BLaER1 treated with 17β-estradiol and CSF1 and Interleukin-3, amounts not matched to agents 10 nM and 100 nM (cell line): Measurements from ENCODE around the gene SLC2A10.

Experiments
- H3K27ac ChIP-seq, 11 experiments: shearing (Covaris generic); formaldehyde crosslinking; 2 replicates each; pipeline ENCODE4 v1.8.1; 2022
- H3K27me3 ChIP-seq, 11 experiments: shearing (Covaris generic); formaldehyde crosslinking; 2 replicates each; pipeline ENCODE4 v1.8.1; 2022
- H3K36me3 ChIP-seq, 11 experiments: shearing (Covaris generic); formaldehyde crosslinking; 2 replicates each; pipeline ENCODE4 v1.8.1; 2022
- H3K4me1 ChIP-seq, 10 experiments: shearing (Covaris generic); formaldehyde crosslinking; 2 replicates each; pipeline ENCODE4 v1.8.1; 2022
- H3K4me2 ChIP-seq, 11 experiments: shearing (Covaris generic); formaldehyde crosslinking; 2 replicates each; pipeline ENCODE4 v1.8.1; 2022
- H3K4me3 ChIP-seq, 10 experiments: shearing (Covaris generic); formaldehyde crosslinking; 2 replicates each; pipeline ENCODE4 v1.8.1; 2022
- H3K9ac ChIP-seq, 11 experiments: shearing (Covaris generic); formaldehyde crosslinking; 2 replicates each; pipeline ENCODE4 v1.8.1; 2022
- H3K9me3 ChIP-seq, 11 experiments: shearing (Covaris generic); formaldehyde crosslinking; replicated peaks in 1 of 11; 2 replicates each; pipeline ENCODE4 v1.8.1; 2022
- H4K20me1 ChIP-seq, 11 experiments: shearing (Covaris generic); formaldehyde crosslinking; 2 replicates each; pipeline ENCODE4 v1.8.1; 2022
- Cebpa-rat ChIP-seq, 11 experiments: shearing (Covaris generic); IDR thresholded peaks; 2 replicates each; pipeline ENCODE4 v1.8.1; 2022

Gene SLC2A10

GRCh38 chr20:46688151-46689081 is 21.0 kb upstream of the SLC2A10 start:
- Histone ChIP-seq H3K4me3 (peak overlapping the region; percentile 68 to 95 (median 89)), H4K20me1 (peaks cover 32 to 55% (median 47%) of the 10 kb centered on the region in 11 experiments; a peak in 21 of 22 replicates), H3K4me2 (peak overlapping the region; percentile 82 to 97 (median 92)), H3K9me3 (peaks cover 0 to 11% (median 0%) of the 10 kb centered on the region in 11 experiments; a peak in 4 of 22 replicates), H3K9ac (peak overlapping the region; percentile 91 to 98 (median 97)), H3K36me3 (peaks cover 33 to 42% (median 38%) of the 10 kb centered on the region in 11 experiments), H3K4me1 (peaks cover 33 to 56% (median 45%) of the 10 kb centered on the region in 10 experiments), H3K27ac (peak overlapping the region; percentile 83 to 97 (median 95)), H3K27me3 (no peaks in the 10 kb centered on the region)
- no peak for TF ChIP-seq Cebpa-rat (IDR thresholded peaks at IDR 0.05)

DNA sequence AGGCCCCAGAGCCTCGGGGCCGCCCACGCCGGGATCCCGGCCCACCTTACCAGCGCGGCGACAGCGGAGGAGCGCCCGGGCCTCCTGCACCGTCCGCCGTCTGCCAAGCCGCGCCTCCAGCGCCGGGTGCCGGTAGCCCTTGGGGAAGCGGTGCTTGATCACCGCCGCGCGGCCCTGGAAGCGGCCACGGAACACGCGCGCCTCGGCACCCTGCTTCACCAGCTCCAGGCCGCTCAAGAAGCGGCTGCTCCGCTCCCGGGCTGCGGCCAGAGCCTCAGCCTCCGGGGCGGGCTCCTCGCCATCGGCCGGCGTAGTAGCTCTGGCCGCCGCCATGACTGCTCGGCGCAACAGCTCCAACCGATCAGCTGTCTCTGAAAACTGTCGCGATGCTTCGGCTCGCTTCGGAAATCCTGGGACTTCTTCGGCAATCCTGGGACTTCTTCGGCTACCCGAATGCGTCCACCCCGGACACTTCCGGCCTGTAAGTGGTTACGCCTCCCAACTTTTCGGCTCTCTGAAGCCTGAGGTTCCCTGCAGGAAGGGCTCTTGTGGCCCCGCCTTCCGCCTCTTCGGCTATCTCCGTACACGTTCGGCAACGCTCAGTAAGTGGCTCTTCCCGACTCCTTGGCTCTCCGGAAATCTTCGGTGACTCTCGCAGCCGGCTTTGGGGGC is 20.2 kb upstream of the SLC2A10 start, which contains the start of gene TP53RK:
Gene TP53RK (minus strand): TSS at position 363 of the 672 bp plus-strand sequence. CDS start 30 bp downstream, at position 333.
- Histone ChIP-seq H4K20me1 (peaks cover 24 to 47% (median 39%) of the 10 kb centered on the region in 11 experiments; a peak in 20 of 22 replicates), H3K4me3 (peak within 1 kb of the TSS; percentile 68 to 95 (median 89)), H3K36me3 (peaks cover 27 to 34% (median 31%) of the 10 kb centered on the region in 11 experiments), H3K27ac (peak within 1 kb of the TSS; percentile 83 to 97 (median 95)), H3K4me2 (peak within 1 kb of the TSS; percentile 82 to 97 (median 92)), H3K9me3 (peaks cover 0 to 11% (median 0%) of the 10 kb centered on the region in 11 experiments; a peak in 4 of 22 replicates), H3K27me3 (no peaks in the 10 kb centered on the region), H3K9ac (peak within 1 kb of the TSS; percentile 91 to 98 (median 97)), H3K4me1 (peaks cover 29 to 54% (median 43%) of the 10 kb centered on the region in 10 experiments)
- no peak for TF ChIP-seq Cebpa-rat (IDR thresholded peaks at IDR 0.05)

DNA sequence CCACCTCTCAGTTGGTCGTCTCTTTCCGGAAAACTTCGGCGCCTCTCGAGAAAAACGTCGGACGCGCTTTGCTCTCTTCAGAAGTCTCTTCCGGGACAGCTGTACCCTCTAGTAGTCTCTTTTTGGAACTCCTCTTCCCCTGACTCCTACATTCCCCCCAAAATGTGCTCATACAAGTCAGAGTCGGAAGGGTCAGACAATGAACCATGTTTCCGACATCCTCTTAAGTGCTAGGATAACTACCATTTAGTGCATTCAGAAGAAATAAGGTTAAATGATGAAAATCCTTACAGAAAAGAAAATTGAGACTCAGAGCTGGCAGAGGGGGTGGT is 19.7 kb upstream of the SLC2A10 start:
- Histone ChIP-seq H3K4me3 (peak overlapping the region; percentile 68 to 95 (median 89); a peak in 19 of 20 replicates), H3K4me1 (peaks cover 31 to 52% (median 42%) of the 10 kb centered on the region in 10 experiments), H3K4me2 (peak overlapping the region; percentile 49 to 74 (median 56); a peak in 19 of 22 replicates), H3K27ac (peak overlapping the region; percentile 71 to 97 (median 95); a peak in 21 of 22 replicates), H3K27me3 (no peaks in the 10 kb centered on the region), H3K9ac (peak overlapping the region; percentile 77 to 98 (median 97); a peak in 21 of 22 replicates), H3K9me3 (peaks cover 0 to 11% (median 0%) of the 10 kb centered on the region in 11 experiments; a peak in 4 of 22 replicates), H4K20me1 (peaks cover 19 to 42% (median 34%) of the 10 kb centered on the region in 11 experiments; a peak in 19 of 22 replicates), H3K36me3 (peaks cover 22 to 29% (median 26%) of the 10 kb centered on the region in 11 experiments)
- TF ChIP-seq Cebpa-rat (IDR thresholded peaks at IDR 0.05) = no peak

GRCh38 chr20:46690219-46691106 is 19.0 kb upstream of the SLC2A10 start:
- H4K20me1 ChIP-seq = peaks cover 12 to 34% (median 26%) of the 10 kb centered on the region in 11 experiments; a peak in 18 of 22 replicates
- no peak for TF ChIP-seq Cebpa-rat (IDR thresholded peaks at IDR 0.05)

GRCh38 chr20:46691196-46691595 is 18.3 kb upstream of the SLC2A10 start:
- H3K4me2 ChIP-seq = no peak overlapping the region
- no peak for TF ChIP-seq Cebpa-rat (IDR thresholded peaks at IDR 0.05)
- H3K4me3 ChIP-seq = no peak overlapping the region
- no peaks in the 10 kb centered on the region for H3K27me3 ChIP-seq
- no peak overlapping the region for H3K9ac ChIP-seq
- H3K36me3 ChIP-seq = peaks cover 7 to 14% (median 12%) of the 10 kb centered on the region in 11 experiments; a peak in 21 of 22 replicates
- no peak overlapping the region for H3K27ac ChIP-seq
- peaks cover 7 to 28% (median 20%) of the 10 kb centered on the region in 11 experiments; a peak in 18 of 22 replicates for H4K20me1 ChIP-seq
- peaks cover 0 to 11% (median 0%) of the 10 kb centered on the region in 11 experiments; a peak in 4 of 22 replicates for H3K9me3 ChIP-seq
- H3K4me1 ChIP-seq = peaks cover 43 to 50% (median 46%) of the 10 kb centered on the region in 10 experiments

More at GRCh38 chr20:46690219-46691106, 19.0 kb upstream of the SLC2A10 start:
- Histone ChIP-seq H3K27me3 (no peaks in the 10 kb centered on the region), H3K4me2 (peak overlapping the region; percentile 40 to 74 (median 56); a peak in 19 of 22 replicates), H3K9me3 (peaks cover 0 to 11% (median 0%) of the 10 kb centered on the region in 11 experiments; a peak in 4 of 22 replicates), H3K27ac (peak overlapping the region; percentile 71 to 97 (median 95); a peak in 18 of 22 replicates), H3K9ac (peak overlapping the region in 10 of 11 experiments; percentile 77 to 98 (median 96); a peak in 14 of 22 replicates), H3K36me3 (peaks cover 14 to 22% (median 19%) of the 10 kb centered on the region in 11 experiments), H3K4me1 (peaks cover 38 to 50% (median 45%) of the 10 kb centered on the region in 10 experiments), H3K4me3 (peak overlapping the region in 5 of 10 experiments; percentile 68 to 94 (median 90); a peak in 4 of 20 replicates)

- Histone ChIP-seq H3K9me3 (peaks cover 0 to 29% (median 10%) of the 10 kb centered on the region in 11 experiments; a peak in 12 of 22 replicates), H4K20me1 (no peaks in the 10 kb centered on the region), H3K27me3 (no peaks in the 10 kb centered on the region), H3K4me3 (no peak overlapping the region), H3K27ac (peak overlapping the region in 10 of 11 experiments; percentile 3 to 52 (median 36); a peak in 14 of 22 replicates), H3K4me1 (peaks cover 34 to 53% (median 43%) of the 10 kb centered on the region in 10 experiments), H3K4me2 (peak overlapping the region in 10 of 11 experiments; percentile 15 to 80 (median 42); a peak in 16 of 22 replicates), H3K36me3 (no peaks in the 10 kb centered on the region), H3K9ac (peak overlapping the region in 1 of 11 experiments; percentile 15; a peak in 1 of 22 replicates)
- TF ChIP-seq Cebpa-rat (IDR thresholded peaks at IDR 0.05) = no peak
Observed at GRCh38 chr20:46694484-46694883, 15.0 kb upstream of the SLC2A10 start.

DNA sequence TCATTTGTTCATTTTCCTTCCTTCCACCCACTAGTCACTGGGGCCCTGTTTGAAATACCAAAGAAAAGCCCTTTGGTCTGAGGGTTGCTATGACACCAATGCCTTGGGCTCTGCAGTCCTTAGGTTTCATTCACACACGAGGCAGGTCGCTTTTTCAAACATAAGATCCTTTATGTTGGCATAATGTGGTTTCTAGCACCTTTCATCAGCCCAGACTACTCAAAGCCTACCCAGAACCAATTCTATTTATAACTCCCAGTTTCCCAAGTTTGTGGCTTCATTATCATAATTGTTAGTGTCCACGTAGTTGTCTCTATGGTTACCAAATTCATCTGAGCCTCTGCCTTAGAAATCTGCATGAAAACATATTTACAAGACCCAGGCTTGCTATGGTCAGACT is 13.6 kb upstream of the SLC2A10 start:
- Histone ChIP-seq H3K4me3 (no peak overlapping the region), H3K27ac (peak overlapping the region in 10 of 11 experiments; percentile 20 to 74 (median 55); a peak in 17 of 22 replicates), H3K9ac (peak overlapping the region in 5 of 11 experiments; percentile 25 to 70 (median 52); a peak in 7 of 22 replicates), H4K20me1 (no peaks in the 10 kb centered on the region), H3K4me1 (peaks cover 29 to 49% (median 38%) of the 10 kb centered on the region in 10 experiments), H3K9me3 (peaks cover 0 to 32% (median 12%) of the 10 kb centered on the region in 11 experiments; a peak in 12 of 22 replicates), H3K27me3 (no peaks in the 10 kb centered on the region), H3K4me2 (peak overlapping the region; percentile 43 to 80 (median 72)), H3K36me3 (no peaks in the 10 kb centered on the region)
- no peak for TF ChIP-seq Cebpa-rat (IDR thresholded peaks at IDR 0.05)
